GOT3 (cell line): ENCODE data around the gene FEM1A.
"Not testable (repeated sequence)": the region's sequence is repeated elsewhere in the genome, so short reads cannot be mapped to it uniquely, and the experiment has no call there.

Experiments
- DNase-seq: peaks from one replicate; lab custom pipeline; 2025; ENCODE audit warnings: mixed read lengths; lab: John Stamatoyannopoulos, UW

The FEM1A gene

DNA sequence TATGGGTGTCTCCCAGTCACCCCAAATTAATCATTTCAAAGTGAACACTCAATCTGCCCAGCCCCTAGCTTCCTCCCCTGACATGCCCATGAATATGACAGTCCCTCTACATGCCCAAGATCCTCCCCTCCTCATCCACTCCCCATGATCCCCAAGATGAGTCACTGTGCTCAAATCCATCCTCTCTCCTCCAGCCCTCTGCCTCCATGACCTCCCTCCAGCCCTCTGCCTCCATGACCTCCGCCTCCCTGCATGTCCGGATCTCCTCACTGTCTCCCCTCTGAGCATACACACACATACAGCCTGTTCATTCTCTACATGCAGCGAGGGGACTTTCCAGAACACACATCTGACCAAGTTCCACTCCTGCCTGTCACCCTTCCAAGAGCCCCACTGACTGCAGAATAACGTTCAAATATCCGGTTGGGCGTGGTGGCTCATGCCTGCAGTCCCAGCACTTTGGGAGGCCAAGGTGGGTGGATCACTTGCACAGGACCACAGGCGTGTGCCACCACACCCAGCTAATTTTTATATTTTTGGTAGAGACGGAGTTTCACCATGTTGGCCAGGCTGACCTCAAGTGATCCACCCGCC, 18.4 kb upstream of the FEM1A start:
- DNase-seq, result no peak

DNA sequence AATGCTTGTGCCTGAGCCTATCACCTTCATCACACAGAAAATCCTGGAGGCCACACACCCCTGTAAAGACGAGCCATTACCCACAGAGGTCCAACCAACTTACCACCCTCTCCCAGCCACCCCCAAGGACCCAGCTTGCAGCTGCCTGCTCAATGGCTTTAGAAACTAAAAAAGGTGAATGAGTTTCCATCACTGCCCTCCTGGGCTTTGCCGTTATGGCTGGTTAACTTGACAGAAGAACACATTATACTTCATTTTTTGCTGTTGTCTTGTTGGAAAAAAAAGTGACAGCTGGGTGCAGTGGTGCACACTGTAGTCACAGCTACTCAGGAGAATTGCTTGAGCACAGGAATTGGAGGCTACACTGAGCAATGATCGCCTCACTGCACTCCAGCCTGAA, 17.4 kb upstream of the FEM1A start:
- no peak for DNase-seq

DNA sequence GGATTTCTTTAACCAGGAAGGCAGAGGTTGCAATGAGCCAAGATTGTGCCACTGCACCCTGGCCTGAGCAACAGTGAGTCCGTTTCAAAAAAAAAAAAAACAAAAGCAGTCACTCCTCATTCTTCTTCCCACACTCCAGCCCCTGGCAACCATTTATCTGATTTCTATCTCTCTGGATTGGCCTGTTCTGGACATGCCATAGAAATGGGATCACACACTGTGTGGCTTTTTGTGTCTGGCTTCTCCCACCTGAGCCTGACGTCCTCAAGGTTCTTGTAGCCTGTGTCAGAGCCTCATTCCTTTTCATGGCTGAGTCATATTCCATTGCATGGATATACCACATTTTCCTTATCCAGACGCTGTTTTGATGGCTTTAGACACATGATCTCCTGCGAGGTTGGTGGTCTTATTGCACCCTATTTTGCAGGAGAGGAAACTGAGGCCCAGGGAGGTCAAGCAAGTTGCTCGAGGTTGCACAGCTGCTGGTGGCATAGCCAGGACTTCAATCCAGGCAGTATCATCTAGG, 15.8 kb upstream of the FEM1A start:
- no peak for DNase-seq

GRCh38 chr19:4776436-4777211, 14.9 kb upstream of the FEM1A start:
- DNase-seq, result no peak

DNA sequence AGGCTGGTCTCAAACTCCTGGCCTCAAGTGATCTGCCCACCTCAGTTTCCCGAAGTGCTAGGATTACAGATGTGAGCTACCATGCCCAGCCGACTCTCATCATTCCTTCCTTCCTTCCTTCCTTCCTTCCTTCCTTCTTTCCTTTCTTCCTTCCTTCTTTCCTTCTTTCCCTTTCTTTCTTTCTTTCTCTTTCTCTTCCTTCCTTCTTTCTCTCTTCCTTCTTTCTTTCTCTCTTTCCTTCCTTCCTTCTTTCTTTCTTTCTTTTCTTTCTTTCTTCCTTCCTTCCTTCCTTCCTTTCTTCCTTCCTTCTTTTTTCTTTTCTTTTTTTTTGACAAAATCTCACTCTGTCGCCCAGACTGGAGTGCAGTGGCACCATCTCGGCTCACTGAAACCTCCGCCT, 13.4 kb upstream of the FEM1A start:
- not testable (repeated sequence) for DNase-seq

DNA sequence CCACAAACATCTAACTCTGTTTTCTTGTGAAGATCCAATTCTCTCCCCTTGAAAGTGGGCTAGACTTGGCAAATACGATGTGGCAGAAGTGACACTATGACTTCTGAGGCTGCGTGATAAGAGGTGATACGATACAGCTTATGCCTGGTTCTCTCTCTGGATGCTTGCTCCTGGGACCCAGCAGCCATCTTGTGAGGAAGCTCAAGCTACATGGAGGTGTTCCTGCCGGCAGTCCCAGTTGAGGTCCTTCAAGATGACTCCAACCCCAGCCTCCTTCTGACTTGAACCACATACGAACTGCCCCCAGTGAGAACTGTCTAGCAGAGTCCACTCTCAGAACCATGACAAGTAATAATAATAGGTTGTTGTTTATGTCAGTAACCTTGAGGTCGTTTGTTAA, 10.7 kb upstream of the FEM1A start:
- no peak for DNase-seq

GRCh38 chr19:4781801-4782200, 9.7 kb upstream of the FEM1A start:
- DNase-seq, result no peak

GRCh38 chr19:4786412-4787016, 5.0 kb upstream of the FEM1A start:
- DNase-seq, result not testable (repeated sequence)

- DNase-seq, result not testable (repeated sequence)
These were observed 708 bp downstream of the FEM1A start for GRCh38 chr19:4792019-4792865.

DNA sequence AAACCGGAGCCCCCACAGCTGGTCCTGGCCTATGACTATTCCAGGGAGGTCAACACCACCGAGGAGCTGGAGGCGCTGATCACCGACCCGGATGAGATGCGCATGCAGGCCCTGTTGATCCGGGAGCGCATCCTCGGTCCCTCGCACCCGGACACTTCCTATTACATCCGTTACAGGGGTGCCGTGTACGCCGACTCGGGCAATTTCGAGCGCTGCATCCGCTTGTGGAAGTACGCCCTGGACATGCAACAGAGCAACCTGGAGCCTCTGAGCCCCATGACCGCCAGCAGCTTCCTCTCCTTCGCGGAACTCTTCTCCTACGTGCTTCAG, 1.3 kb downstream of the FEM1A start:
- not testable (repeated sequence) for DNase-seq

DNA sequence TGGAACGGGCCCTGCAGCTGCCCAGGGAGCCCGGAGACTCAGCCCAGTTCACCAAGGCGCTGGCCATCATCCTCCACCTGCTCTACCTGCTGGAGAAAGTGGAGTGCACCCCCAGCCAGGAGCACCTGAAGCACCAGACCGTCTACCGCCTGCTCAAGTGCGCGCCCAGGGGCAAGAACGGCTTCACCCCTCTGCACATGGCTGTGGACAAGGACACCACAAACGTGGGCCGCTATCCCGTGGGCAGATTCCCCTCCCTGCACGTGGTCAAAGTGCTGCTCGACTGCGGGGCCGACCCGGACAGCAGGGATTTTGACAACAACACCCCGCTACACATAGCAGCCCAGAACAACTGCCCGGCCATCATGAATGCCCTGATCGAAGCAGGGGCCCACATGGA, 1.7 kb downstream of the FEM1A start:
- not testable (repeated sequence) for DNase-seq

DNA sequence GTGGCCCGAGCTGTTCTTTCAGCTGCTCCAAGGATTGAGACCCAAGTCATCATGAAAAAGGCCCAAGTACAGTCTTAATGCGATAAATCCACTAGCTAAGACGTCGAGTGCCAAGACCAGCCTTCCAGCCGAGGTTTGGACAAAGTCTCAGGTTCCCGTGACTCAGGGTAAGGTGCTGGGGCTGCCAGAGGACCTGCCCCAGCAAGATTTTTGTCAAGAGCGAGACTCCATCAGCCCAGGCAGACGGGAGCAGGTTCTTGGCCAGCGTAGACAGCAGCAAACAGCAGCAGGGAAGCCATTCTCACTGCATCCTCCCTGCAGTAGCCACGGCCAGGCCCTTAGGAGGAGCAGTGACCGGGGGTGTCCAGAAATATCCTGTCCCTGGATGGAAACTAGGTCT, 3.4 kb downstream of the FEM1A start:
- DNase-seq, result no peak

GRCh38 chr19:4795400-4795799, 3.9 kb downstream of the FEM1A start:
- DNase-seq, result no peak

GRCh38 chr19:4800591-4801081, 9.1 kb downstream of the FEM1A start:
- DNase-seq, result no peak

DNA sequence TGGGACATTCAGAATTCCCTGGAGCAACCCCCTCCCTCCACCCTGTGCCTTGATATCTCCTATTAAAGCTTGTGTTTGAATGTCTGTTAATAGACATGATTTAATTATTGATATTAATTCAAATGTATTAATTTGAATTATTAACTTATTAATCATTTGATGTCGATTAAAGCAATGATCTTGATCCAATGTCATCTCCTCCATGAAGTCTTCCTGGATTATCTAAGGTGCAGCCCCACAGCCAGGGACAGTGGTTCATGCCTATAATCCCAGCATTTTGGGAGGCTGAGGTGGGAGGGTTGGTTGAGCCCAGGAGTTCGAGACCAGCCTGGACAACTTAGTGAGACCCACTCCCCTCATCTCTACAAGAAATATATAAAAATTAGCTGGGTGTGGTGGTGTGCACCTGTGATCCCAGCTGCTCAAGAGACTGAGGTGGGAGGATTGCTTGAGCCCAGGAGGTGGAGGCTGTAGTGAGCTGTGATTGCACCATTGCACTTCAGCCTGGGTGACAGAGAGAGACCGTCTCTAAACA, 9.6 kb downstream of the FEM1A start:
- DNase-seq, result no peak

GRCh38 chr19:4802711-4803110, 11.2 kb downstream of the FEM1A start:
- DNase-seq, result no peak

DNA sequence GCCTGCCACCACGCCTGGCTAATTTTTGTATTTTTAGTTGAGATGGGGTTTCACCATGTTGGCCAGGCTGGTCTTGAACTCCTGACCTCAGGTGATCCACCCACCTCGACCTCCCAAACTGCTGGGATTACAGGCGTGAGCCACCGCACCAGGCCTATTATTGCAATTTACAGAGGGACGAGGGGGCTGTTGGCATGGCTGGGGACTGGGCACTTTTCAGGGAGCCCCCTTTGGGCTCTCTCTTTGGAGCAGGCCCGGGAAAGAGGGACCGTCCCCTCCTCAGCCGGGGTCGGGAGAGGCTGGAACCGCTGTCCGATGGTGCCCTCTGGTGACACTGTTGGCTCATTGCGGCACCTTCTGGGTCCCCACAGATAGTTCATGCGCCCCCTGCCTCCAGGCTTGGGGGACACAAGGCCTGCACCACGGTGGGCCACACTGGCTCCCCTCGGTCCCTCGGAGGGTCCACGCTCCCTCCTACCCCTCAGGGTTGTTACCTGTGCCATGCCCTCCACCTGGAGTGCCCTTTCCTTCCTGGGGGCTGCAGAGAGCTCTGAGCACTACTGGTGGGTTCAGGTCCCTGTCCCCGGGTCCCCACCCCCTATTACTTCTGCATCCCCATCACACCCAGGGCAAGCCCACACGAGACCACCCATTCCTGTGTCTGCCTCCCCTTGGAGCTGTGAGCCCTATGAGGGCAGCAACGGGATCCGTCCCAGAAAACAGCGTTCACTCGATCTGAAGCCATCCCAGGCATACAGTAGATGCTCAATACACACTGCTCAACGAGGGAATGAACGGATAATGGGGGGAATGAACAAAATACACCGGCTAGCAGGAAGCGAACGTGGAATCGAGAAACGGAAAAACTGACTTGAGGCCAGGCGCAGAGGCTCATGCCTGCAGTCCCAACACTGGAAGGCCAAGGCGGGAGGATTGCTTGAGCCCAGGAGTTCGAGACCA, 12.5 kb downstream of the FEM1A start:
- DNase-seq, result no peak

DNA sequence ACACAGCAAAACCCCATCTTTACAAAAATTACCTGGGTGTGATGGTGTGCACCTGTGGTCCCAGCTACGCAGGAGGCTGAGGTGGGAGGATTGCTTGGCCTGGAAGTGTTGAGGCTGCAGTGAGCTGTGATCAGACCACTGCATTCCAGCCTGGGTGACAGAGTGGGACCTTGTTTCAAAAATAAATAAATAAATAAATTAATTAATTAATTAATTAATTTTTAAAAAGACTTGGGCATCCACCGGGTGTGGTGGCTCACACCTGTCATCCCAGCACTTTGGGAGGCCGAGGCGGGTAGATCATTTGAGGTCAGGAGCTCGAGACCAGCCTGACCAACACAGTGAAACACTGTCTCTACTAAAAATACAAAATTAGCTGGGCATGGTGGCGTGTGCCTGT, 13.6 kb downstream of the FEM1A start:
- DNase-seq, result not testable (repeated sequence)

- no peak for DNase-seq
These were observed 14.8 kb downstream of the FEM1A start for GRCh38 chr19:4806384-4806783.

- DNase-seq, result no peak
These were observed 15.7 kb downstream of the FEM1A start for GRCh38 chr19:4807188-4807587.
